ENCODE measurements around the gene APC.

DNA sequence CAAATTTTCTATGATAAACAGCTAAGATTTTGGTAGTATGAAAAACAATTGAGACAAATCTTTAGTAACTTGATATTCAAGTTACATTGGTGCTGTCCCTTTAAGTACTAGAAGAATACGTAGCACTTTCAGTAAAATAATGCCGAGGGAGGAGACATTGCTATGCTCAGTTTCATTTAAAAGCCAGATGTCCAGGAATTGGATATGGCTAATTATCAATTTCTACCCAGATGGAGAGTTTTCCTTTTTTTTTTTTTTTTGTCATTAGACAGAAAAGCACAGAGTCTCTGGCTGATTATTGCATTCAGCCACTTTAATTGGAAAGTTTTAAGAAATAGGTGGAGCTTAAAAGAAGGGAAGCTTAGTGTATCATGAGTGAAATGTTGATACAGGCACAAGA is 40.4 kb upstream of the APC start:
- no peak for TF ChIP-seq CTCF (IDR thresholded peaks at IDR 0.05)
- no peak for TF ChIP-seq POLR2A (IDR thresholded peaks at IDR 0.05)
